ENCODE measurements around the gene CSRNP3.

CSRNP3 gene

GRCh38 chr2:165582863-165583506, 113.5 kb downstream of the CSRNP3 start:
- TF ChIP-seq SIN3A (IDR thresholded peaks at IDR 0.05; ENCODE audit: borderline replicate concordance, insufficient read depth, low read length), result no peak
- no peak for TF ChIP-seq FOXP2 (optimal IDR thresholded peaks at IDR 0.05; ENCODE audit: borderline replicate concordance, extremely low read depth, extremely low read length, insufficient read depth)
- no peak for TF ChIP-seq POLR2AphosphoS5 (IDR thresholded peaks at IDR 0.05; ENCODE audit: low read depth, low read length)

- no peak for TF ChIP-seq TAF1 (IDR thresholded peaks at IDR 0.05; ENCODE audit: borderline replicate concordance, insufficient read depth, low read length)
- no peak for TF ChIP-seq REST (IDR thresholded peaks at IDR 0.05; ENCODE audit: insufficient read depth in 1 of 2, low read depth in 2 of 2, low read length in 2 of 2)
- TF ChIP-seq FOXP2 (optimal IDR thresholded peaks at IDR 0.05; ENCODE audit: borderline replicate concordance, extremely low read depth, extremely low read length, insufficient read depth), result no peak
- no peak for TF ChIP-seq SIN3A (IDR thresholded peaks at IDR 0.05; ENCODE audit: borderline replicate concordance, insufficient read depth, low read length)
- TF ChIP-seq POLR2AphosphoS5 (IDR thresholded peaks at IDR 0.05; ENCODE audit: low read depth, low read length), result no peak
Measured at GRCh38 chr2:165584126-165584654, 114.7 kb downstream of the CSRNP3 start.

GRCh38 chr2:165586019-165586418, 116.5 kb downstream of the CSRNP3 start:
- no peak for TF ChIP-seq FOXP2 (optimal IDR thresholded peaks at IDR 0.05; ENCODE audit: borderline replicate concordance, extremely low read depth, extremely low read length, insufficient read depth)
- no peak for TF ChIP-seq POLR2AphosphoS5 (IDR thresholded peaks at IDR 0.05; ENCODE audit: low read depth, low read length)
- TF ChIP-seq TAF1 (IDR thresholded peaks at IDR 0.05; ENCODE audit: borderline replicate concordance, insufficient read depth, low read length), result no peak
- TF ChIP-seq SIN3A (IDR thresholded peaks at IDR 0.05; ENCODE audit: borderline replicate concordance, insufficient read depth, low read length), result no peak
- TF ChIP-seq REST (IDR thresholded peaks at IDR 0.05; ENCODE audit: insufficient read depth in 1 of 2, low read depth in 2 of 2, low read length in 2 of 2), result no peak

- TF ChIP-seq FOXP2 (optimal IDR thresholded peaks at IDR 0.05; ENCODE audit: borderline replicate concordance, extremely low read depth, extremely low read length, insufficient read depth) (no peak), SIN3A (IDR thresholded peaks at IDR 0.05; ENCODE audit: borderline replicate concordance, insufficient read depth, low read length) (no peak), POLR2AphosphoS5 (IDR thresholded peaks at IDR 0.05; ENCODE audit: low read depth, low read length) (no peak), REST (IDR thresholded peaks at IDR 0.05; ENCODE audit: insufficient read depth in 1 of 2, low read depth in 2 of 2, low read length in 2 of 2) (no peak), TAF1 (IDR thresholded peaks at IDR 0.05; ENCODE audit: borderline replicate concordance, insufficient read depth, low read length) (no peak)
Measured at GRCh38 chr2:165587335-165587938, 117.9 kb downstream of the CSRNP3 start.

- TF ChIP-seq POLR2AphosphoS5 (IDR thresholded peaks at IDR 0.05; ENCODE audit: low read depth, low read length), result no peak
- no peak for TF ChIP-seq REST (IDR thresholded peaks at IDR 0.05; ENCODE audit: insufficient read depth in 1 of 2, low read depth in 2 of 2, low read length in 2 of 2)
- TF ChIP-seq SIN3A (IDR thresholded peaks at IDR 0.05; ENCODE audit: borderline replicate concordance, insufficient read depth, low read length), result no peak
- TF ChIP-seq TAF1 (IDR thresholded peaks at IDR 0.05; ENCODE audit: borderline replicate concordance, insufficient read depth, low read length), result no peak
- no peak for TF ChIP-seq FOXP2 (optimal IDR thresholded peaks at IDR 0.05; ENCODE audit: borderline replicate concordance, extremely low read depth, extremely low read length, insufficient read depth)
Measured at GRCh38 chr2:165593081-165593480, 123.6 kb downstream of the CSRNP3 start.
